ENCODE data around the gene ANAPC7. TPM values are rescaled to one million over a fixed set of nuclear protein-coding genes. Genes with fewer than 3 reads are reported as not detected.

The ANAPC7 gene
- total and polyA plus RNA-seq, 2 of the 13 experiments (the other 11 are each of a cell fraction or from before 2014, with no cell fraction given) = 40.0 to 69.1 TPM

DNA sequence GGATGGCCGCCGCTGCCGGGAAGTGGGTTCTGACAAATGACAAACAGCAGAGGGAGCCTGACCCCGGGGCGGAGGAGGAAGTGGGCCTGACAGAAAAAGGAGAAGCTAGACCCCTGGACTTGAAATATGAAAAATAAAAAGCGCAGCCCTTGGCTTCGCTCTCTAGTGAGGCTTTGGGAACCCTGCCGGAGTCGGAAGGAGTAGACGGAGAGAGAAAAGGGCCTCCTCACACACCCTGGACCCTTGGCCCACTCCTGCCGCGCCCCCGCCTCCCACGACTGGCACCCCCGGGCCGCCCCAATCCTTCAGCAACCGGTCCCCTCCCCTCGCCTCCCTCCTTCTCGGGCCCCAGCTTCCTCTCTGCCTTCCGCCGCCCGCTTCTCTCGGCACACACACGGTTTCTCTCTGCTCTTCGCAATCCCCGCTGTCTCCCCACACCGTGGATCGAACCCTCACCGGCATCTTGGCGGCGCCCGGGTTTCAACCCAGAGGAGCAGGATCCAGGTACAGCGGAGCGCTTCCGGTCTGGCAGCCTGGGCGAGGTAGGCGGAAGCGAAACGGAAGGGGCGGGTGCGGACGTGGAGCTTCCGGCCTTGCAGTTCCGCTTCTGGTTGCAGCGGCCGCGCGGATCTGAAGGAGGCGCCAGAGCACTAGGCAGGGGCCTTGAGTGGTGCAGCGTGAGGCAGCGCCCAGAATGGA lies 46.4 kb upstream of the ANAPC7 start, which contains the start of gene ARPC3 (continued):
- peak; percentile 66; the same call in 1 of the 2 replicates for TF ChIP-seq ARNT2 (CRISPR knock-in tag; IDR thresholded peaks at IDR 0.05; ENCODE audit: low read depth)
- TF ChIP-seq PAX8 (CRISPR knock-in tag; IDR thresholded peaks at IDR 0.05; ENCODE audit: borderline replicate concordance) = no peak
- TF ChIP-seq, protein P1, sequence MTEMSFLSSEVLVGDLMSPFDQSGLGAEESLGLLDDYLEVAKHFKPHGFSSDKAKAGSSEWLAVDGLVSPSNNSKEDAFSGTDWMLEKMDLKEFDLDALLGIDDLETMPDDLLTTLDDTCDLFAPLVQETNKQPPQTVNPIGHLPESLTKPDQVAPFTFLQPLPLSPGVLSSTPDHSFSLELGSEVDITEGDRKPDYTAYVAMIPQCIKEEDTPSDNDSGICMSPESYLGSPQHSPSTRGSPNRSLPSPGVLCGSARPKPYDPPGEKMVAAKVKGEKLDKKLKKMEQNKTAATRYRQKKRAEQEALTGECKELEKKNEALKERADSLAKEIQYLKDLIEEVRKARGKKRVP (CRISPR knock-in tag; IDR thresholded peaks at IDR 0.05) = peak in 1 of 2 experiments; percentile 59; a peak in 1 of 4 replicates
- TF ChIP-seq, protein P2, sequence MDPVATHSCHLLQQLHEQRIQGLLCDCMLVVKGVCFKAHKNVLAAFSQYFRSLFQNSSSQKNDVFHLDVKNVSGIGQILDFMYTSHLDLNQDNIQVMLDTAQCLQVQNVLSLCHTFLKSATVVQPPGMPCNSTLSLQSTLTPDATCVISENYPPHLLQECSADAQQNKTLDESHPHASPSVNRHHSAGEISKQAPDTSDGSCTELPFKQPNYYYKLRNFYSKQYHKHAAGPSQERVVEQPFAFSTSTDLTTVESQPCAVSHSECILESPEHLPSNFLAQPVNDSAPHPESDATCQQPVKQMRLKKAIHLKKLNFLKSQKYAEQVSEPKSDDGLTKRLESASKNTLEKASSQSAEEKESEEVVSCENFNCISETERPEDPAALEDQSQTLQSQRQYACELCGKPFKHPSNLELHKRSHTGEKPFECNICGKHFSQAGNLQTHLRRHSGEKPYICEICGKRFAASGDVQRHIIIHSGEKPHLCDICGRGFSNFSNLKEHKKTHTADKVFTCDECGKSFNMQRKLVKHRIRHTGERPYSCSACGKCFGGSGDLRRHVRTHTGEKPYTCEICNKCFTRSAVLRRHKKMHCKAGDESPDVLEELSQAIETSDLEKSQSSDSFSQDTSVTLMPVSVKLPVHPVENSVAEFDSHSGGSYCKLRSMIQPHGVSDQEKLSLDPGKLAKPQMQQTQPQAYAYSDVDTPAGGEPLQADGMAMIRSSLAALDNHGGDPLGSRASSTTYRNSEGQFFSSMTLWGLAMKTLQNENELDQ (CRISPR knock-in tag; IDR thresholded peaks at IDR 0.05; ENCODE audit: borderline replicate concordance) = no peak
- TF ChIP-seq ZNF616 (CRISPR knock-in tag; IDR thresholded peaks at IDR 0.05; ENCODE audit: low read depth) = no peak
- no peak for TF ChIP-seq TBX3 (IDR thresholded peaks at IDR 0.05; ENCODE audit: borderline replicate concordance)
- TF ChIP-seq ZNF121 (CRISPR knock-in tag; IDR thresholded peaks at IDR 0.05) = 0 out of 2 replicates have a peak, but pooled peaks have one; percentile 22
- no peak for TF ChIP-seq SMARCE1 (IDR thresholded peaks at IDR 0.05; ENCODE audit: borderline replicate concordance)
- TF ChIP-seq, protein P3, sequence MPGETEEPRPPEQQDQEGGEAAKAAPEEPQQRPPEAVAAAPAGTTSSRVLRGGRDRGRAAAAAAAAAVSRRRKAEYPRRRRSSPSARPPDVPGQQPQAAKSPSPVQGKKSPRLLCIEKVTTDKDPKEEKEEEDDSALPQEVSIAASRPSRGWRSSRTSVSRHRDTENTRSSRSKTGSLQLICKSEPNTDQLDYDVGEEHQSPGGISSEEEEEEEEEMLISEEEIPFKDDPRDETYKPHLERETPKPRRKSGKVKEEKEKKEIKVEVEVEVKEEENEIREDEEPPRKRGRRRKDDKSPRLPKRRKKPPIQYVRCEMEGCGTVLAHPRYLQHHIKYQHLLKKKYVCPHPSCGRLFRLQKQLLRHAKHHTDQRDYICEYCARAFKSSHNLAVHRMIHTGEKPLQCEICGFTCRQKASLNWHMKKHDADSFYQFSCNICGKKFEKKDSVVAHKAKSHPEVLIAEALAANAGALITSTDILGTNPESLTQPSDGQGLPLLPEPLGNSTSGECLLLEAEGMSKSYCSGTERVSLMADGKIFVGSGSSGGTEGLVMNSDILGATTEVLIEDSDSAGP (CRISPR knock-in tag; IDR thresholded peaks at IDR 0.05; ENCODE audit: borderline replicate concordance) = peak; percentile 84
- peak; percentile 59 for TF ChIP-seq RXRA (CRISPR knock-in tag; IDR thresholded peaks at IDR 0.05)
- TF ChIP-seq ZNF230 (CRISPR knock-in tag; IDR thresholded peaks at IDR 0.05) = no peak
- TF ChIP-seq, protein P4, sequence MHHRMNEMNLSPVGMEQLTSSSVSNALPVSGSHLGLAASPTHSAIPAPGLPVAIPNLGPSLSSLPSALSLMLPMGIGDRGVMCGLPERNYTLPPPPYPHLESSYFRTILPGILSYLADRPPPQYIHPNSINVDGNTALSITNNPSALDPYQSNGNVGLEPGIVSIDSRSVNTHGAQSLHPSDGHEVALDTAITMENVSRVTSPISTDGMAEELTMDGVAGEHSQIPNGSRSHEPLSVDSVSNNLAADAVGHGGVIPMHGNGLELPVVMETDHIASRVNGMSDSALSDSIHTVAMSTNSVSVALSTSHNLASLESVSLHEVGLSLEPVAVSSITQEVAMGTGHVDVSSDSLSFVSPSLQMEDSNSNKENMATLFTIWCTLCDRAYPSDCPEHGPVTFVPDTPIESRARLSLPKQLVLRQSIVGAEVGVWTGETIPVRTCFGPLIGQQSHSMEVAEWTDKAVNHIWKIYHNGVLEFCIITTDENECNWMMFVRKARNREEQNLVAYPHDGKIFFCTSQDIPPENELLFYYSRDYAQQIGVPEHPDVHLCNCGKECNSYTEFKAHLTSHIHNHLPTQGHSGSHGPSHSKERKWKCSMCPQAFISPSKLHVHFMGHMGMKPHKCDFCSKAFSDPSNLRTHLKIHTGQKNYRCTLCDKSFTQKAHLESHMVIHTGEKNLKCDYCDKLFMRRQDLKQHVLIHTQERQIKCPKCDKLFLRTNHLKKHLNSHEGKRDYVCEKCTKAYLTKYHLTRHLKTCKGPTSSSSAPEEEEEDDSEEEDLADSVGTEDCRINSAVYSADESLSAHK (CRISPR knock-in tag; IDR thresholded peaks at IDR 0.05; ENCODE audit: borderline replicate concordance) = no peak
- peak; percentile 12; the same call in 1 of the 2 replicates for TF ChIP-seq EEA1 (CRISPR knock-in tag; IDR thresholded peaks at IDR 0.05; ENCODE audit: borderline replicate concordance)
- no peak for TF ChIP-seq MZF1 (CRISPR knock-in tag; IDR thresholded peaks at IDR 0.05; ENCODE audit: borderline replicate concordance)
- TF ChIP-seq, protein P5, sequence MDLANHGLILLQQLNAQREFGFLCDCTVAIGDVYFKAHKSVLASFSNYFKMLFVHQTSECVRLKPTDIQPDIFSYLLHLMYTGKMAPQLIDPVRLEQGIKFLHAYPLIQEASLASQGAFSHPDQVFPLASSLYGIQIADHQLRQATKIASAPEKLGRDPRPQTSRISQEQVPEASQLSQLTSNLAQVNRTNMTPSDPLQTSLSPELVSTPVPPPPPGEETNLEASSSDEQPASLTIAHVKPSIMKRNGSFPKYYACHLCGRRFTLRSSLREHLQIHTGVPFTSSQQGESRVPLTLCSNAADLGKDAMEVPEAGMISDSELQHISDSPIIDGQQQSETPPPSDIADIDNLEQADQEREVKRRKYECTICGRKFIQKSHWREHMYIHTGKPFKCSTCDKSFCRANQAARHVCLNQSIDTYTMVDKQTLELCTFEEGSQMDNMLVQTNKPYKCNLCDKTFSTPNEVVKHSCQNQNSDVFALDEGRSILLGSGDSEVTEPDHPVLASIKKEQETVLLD (CRISPR knock-in tag; IDR thresholded peaks at IDR 0.05; ENCODE audit: low read depth) = 0 out of 2 replicates have a peak, but pooled peaks have one; percentile 6
- no peak for TF ChIP-seq ZNF773 (CRISPR knock-in tag; IDR thresholded peaks at IDR 0.05; ENCODE audit: borderline replicate concordance)
- peak in 1 of 2 experiments; percentile 52; a peak in 1 of 4 replicates for TF ChIP-seq KLF16 (CRISPR knock-in tag; IDR thresholded peaks at IDR 0.05)
- peak; percentile 77; the same call in 1 of the 2 replicates for TF ChIP-seq NR2C2 (CRISPR knock-in tag; IDR thresholded peaks at IDR 0.05; ENCODE audit: borderline replicate concordance)

Measured in HepG2 (cell line).